ENCODE results near the gene CLCN4.

CLCN4 gene

GRCh38 chrX:10166248-10166716, 9.5 kb downstream of the CLCN4 start:
- H3K27ac ChIP-seq, result no peak overlapping the region

GRCh38 chrX:10166731-10167151, 10.0 kb downstream of the CLCN4 start:
- no peak overlapping the region for H3K27ac ChIP-seq
- TF ChIP-seq CTCF (conservative IDR thresholded peaks at IDR 0.05) (no peak), ZFX (IDR thresholded peaks at IDR 0.05) (no peak)

More at GRCh38 chrX:10166248-10166716, 9.5 kb downstream of the CLCN4 start:
- no peak for TF ChIP-seq ZFX (IDR thresholded peaks at IDR 0.05)
- TF ChIP-seq CTCF (conservative IDR thresholded peaks at IDR 0.05), result no peak

DNA sequence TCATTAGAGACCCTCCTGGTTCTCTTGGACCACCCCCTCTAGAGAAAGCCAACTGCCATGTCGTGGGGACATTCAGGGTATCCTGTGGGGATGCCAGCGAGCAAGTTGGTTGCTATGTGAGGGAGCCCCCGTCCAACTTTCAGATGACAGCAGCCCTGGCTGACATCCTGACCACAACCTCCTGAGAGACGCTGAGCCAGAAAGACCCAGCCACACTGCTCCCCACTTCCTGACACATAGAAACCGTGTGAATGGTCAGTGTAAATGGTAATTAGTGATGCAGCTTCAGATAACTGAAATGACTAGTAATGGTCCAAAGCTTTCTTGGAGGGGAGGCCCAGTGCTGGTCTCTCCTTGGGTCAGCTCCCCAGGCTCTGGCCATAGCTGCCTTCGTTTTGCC, 10.8 kb downstream of the CLCN4 start:
- no peak overlapping the region for H3K27ac ChIP-seq

DNA sequence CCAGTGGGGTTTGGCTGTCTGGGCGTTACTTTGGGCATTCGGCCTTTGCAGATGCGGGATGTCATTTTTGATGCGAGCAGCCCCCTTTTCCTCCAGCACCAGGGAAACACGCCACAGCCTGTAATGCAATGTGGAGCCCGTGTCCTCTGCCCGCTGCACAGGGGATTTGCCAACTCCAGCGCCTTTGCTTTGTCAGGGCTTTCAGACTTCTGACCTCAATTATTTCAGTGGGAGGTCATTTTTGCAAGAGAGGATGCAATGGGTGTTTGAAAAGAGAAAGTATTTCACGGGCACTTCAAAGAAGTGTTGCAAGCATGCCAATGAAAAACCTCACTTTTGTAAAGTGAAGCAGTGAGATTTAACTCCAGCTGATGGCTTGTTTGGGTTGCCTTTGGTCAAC, 11.5 kb downstream of the CLCN4 start:
- H3K27ac ChIP-seq, result no peak overlapping the region
- TF ChIP-seq CTCF (conservative IDR thresholded peaks at IDR 0.05) (no peak), ZFX (IDR thresholded peaks at IDR 0.05) (no peak)

More for the DNA sequence above, 10.8 kb downstream of the CLCN4 start:
- TF ChIP-seq ZFX (IDR thresholded peaks at IDR 0.05) (no peak), CTCF (conservative IDR thresholded peaks at IDR 0.05) (no peak)

DNA sequence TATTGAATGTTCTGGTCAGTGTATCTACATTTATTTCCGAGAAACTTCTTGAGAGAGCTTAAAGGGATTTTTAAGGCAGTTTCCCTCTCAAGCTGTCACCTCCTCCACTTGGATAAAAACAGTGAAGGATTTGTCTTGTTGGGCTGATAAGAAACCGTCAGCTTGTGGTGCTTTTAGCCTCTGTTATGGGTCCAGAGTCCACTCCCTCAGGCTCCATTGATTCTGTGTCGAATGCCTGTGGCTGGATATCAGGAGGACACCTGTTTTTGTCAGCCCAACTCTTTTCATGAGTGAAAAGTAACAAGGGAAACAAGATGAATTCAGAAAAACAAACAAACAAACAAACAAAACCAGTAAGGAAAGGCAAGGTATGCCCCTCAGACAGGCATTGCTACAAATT, 12.4 kb downstream of the CLCN4 start:
- TF ChIP-seq CTCF (conservative IDR thresholded peaks at IDR 0.05), result no peak
- TF ChIP-seq ZFX (IDR thresholded peaks at IDR 0.05), result no peak
- H3K27ac ChIP-seq, result no peak overlapping the region

DNA sequence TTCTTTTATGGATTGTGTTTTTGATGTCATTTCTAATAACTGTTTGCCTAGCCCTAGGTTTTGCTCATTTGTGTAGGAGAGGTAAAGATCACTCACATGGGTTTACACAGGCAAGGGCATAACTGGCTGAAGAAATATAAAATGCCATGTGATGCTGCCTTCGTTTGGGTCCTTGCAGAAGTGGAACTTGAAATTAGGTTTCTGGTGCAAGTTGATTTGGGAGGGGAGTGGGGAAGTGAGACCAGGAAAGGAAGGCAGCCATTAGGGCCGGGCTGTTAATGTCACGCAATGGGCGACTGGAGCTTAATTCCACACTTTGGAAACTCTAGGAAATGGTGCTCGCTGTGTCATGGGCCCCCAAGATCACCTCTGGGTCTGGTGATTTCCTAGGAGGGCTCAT, 14.5 kb downstream of the CLCN4 start:
- TF ChIP-seq ZFX (IDR thresholded peaks at IDR 0.05) (no peak), CTCF (conservative IDR thresholded peaks at IDR 0.05) (no peak)
- no peak overlapping the region for H3K27ac ChIP-seq

GRCh38 chrX:10172877-10173276, 16.1 kb downstream of the CLCN4 start:
- H3K27ac ChIP-seq, result no peak overlapping the region
- TF ChIP-seq ZFX (IDR thresholded peaks at IDR 0.05) (no peak), CTCF (conservative IDR thresholded peaks at IDR 0.05) (no peak)

Data from C4-2B (cell line).